ENCODE results near the gene IFITM10.
"Not testable (repeated sequence)": the region's sequence is repeated elsewhere in the genome, so short reads cannot be mapped to it uniquely, and the experiment has no call there.

The IFITM10 gene

DNA sequence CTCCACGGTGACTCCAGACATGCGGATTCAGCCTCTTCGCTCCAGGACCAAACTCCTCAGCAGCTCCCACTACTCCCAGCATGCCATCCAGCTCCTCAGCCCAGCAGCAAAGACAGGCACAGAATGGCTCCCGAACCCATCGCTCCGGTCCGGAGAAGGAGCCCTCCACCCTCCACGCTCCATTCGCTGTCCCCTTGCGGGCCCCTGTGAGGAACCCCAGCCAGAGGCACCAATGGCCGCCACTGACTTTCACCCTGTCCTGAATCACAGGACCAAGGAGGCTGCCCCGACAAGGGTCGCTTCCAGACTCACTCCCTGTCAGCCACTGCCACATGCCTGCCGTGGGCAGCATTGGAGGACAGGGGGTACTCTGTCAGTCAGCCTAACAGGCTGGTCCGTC, 64.2 kb downstream of the IFITM10 start:
- H3K79me2 ChIP-seq (ENCODE audit: low read length); H2AFZ ChIP-seq (ENCODE audit: low read depth, low read length); H3K9me3 ChIP-seq (ENCODE audit: insufficient read depth, low read length); H3K4me1 ChIP-seq (ENCODE audit: low read length); H4K20me1 ChIP-seq (ENCODE audit: insufficient read depth, low read length); H3K4me3 ChIP-seq (ENCODE audit: low read length); H3K36me3 ChIP-seq (replicated peaks; ENCODE audit: low read depth, low read length); H3K9ac ChIP-seq (ENCODE audit: low read length); H3K27ac ChIP-seq (ENCODE audit: low read length); H3K4me2 ChIP-seq (ENCODE audit: low read length): not testable (repeated sequence)
- peaks cover 12% of the 10 kb centered on the region for H3K27me3 ChIP-seq (ENCODE audit: low read depth, low read length)

DNA sequence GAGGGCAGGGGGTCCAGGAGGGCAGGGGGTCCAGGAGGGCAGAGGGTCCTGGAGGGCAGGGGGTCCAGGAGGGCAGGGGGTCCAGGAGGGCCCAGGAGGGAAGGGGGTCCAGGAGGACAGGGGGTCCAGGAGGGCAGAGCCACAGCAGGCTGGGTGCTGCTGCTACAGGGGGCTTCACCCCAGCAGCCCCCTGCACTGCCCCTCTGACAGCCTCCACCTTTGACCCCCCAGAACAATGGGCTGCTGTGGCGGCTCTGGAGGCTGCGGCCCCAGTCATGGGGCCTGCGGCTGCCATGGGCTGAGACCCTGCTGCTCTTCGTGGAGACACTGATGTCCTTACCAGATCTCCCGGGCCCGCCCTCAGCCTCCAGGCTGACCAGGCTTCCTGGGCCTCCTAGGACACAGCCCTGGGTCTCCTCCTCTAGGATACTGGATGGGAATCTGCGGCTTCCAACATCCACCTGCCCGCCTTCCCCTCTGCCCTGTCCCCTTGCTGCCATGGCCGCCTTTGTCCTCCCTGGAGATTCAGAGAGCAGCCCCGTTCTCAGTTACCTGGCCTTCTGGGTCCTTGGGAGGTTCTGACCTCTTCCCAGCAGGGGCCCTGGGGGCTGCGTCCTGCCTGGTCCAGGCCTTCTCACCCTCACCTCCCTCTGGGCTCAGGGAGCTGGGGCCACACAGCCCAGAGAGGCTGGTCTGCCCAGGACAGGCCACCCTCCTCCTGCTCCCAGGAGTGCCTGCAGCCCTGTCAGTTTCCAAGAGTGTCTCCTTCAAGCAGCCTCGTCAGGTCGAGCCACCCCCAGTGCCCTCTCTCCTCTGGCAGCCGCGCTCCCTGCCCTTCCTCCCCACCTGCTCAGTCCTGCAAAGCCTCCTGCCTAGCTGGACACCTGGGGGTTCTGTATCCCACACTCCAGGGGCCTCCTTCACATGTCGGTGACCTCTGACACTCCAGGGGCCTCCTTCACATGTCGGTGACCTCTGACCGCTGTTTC, 65.2 kb downstream of the IFITM10 start:
- H3K27me3 ChIP-seq (ENCODE audit: low read depth, low read length); H3K4me2 ChIP-seq (ENCODE audit: low read length); H3K4me1 ChIP-seq (ENCODE audit: low read length); H3K36me3 ChIP-seq (replicated peaks; ENCODE audit: low read depth, low read length); H3K9me3 ChIP-seq (ENCODE audit: insufficient read depth, low read length); H3K27ac ChIP-seq (ENCODE audit: low read length); H2AFZ ChIP-seq (ENCODE audit: low read depth, low read length); H3K79me2 ChIP-seq (ENCODE audit: low read length); H3K9ac ChIP-seq (ENCODE audit: low read length); H4K20me1 ChIP-seq (ENCODE audit: insufficient read depth, low read length); H3K4me3 ChIP-seq (ENCODE audit: low read length): not testable (repeated sequence)

DNA sequence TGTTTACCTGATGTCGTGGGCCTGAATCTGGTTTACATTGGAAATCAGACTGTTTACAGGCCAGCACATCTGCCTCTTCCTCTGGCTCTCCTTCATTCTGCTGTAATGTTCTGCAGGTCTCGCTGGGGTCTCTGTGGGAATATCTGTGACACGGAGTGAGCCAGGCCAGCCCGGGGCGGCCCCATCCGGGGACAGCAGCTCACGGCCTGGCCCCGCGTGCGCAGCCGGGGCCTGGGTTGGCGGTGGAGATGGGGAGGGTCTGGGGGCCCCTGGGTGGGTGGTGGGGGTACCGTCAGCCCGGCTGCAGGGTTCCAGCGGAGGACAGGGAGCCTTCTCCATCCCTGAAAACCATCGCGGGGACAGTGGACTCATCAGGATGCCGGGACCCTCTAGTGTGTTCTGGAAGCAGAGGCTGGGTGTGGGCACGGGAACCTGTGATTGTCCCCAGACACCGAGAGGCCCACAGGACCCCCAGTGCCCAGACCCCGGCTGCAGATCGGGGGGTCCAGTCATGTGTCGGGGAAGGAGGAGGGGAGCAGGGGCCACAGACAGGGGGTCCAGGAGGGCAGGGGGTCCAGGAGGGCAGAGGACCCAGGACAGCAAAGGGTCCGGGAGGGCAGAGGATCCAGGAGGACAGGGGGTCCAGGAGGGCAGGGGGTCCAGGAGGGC, 66.4 kb downstream of the IFITM10 start:
- H3K4me3 ChIP-seq (ENCODE audit: low read length); H3K4me1 ChIP-seq (ENCODE audit: low read length); H2AFZ ChIP-seq (ENCODE audit: low read depth, low read length); H3K79me2 ChIP-seq (ENCODE audit: low read length); H3K27ac ChIP-seq (ENCODE audit: low read length); H3K36me3 ChIP-seq (replicated peaks; ENCODE audit: low read depth, low read length); H3K9ac ChIP-seq (ENCODE audit: low read length); H4K20me1 ChIP-seq (ENCODE audit: insufficient read depth, low read length); H3K4me2 ChIP-seq (ENCODE audit: low read length); H3K9me3 ChIP-seq (ENCODE audit: insufficient read depth, low read length): not testable (repeated sequence)
- peaks cover 11% of the 10 kb centered on the region; the same call in 1 of the 2 replicates for H3K27me3 ChIP-seq (ENCODE audit: low read depth, low read length)

DNA sequence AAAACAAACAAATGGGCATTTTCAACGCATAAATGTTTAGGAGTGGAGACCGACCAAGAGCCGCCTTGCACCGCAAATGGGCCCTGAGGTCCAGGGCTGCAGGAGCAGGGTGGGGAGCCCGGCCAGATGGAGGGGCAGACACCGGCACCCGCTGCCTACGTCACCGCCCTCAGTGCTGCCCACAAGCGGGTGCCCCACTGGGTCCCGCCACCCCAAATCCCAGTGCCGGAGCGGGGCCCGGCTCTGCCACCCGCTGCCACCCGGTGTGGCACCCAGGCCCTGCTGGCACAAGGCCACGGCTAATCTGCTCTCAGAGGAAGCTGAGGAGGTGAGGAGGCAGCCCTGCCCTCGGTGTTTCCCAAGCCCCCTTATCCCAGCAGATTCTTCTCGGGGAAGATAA, 67.2 kb downstream of the IFITM10 start:
- H2AFZ ChIP-seq (ENCODE audit: low read depth, low read length); H3K4me3 ChIP-seq (ENCODE audit: low read length); H3K36me3 ChIP-seq (replicated peaks; ENCODE audit: low read depth, low read length); H3K9ac ChIP-seq (ENCODE audit: low read length); H4K20me1 ChIP-seq (ENCODE audit: insufficient read depth, low read length); H3K9me3 ChIP-seq (ENCODE audit: insufficient read depth, low read length); H3K4me2 ChIP-seq (ENCODE audit: low read length); H3K27ac ChIP-seq (ENCODE audit: low read length); H3K79me2 ChIP-seq (ENCODE audit: low read length); H3K4me1 ChIP-seq (ENCODE audit: low read length): not testable (repeated sequence)
- H3K27me3 ChIP-seq (ENCODE audit: low read depth, low read length): peaks cover 14% of the 10 kb centered on the region; the same call in 1 of the 2 replicates

Measured in OCI-LY3 (cell line).